ENCODE data around the gene CUBN. TPM values are rescaled to one million over a fixed set of nuclear protein-coding genes. Genes with fewer than 3 reads are reported as not detected.

Gene CUBN
- total and polyA plus RNA-seq, 8 donors: 1.5 to 6.8 (median 3.8) TPM

DNA sequence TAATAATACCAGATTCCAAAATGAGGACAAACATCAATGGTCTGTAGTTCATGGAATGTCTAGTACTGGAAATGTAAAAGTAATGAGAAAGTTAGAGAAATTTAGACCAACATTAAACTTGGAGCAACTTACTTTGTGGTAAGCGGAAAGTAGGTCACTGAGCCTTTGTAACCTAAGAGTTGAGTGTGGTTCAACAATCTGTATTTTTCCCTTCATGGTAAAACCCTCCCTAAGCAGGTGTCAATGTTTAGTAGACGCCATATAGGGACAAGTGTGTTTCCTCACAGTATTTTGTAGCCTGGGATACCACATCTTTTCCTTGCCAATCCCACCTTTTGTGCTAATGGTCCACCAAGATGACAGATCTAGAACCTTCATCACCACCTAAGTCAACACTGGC is 245.1 kb downstream of the CUBN start:
- no peak overlapping the region for H3K4me3 ChIP-seq
- TF ChIP-seq, protein P1, sequence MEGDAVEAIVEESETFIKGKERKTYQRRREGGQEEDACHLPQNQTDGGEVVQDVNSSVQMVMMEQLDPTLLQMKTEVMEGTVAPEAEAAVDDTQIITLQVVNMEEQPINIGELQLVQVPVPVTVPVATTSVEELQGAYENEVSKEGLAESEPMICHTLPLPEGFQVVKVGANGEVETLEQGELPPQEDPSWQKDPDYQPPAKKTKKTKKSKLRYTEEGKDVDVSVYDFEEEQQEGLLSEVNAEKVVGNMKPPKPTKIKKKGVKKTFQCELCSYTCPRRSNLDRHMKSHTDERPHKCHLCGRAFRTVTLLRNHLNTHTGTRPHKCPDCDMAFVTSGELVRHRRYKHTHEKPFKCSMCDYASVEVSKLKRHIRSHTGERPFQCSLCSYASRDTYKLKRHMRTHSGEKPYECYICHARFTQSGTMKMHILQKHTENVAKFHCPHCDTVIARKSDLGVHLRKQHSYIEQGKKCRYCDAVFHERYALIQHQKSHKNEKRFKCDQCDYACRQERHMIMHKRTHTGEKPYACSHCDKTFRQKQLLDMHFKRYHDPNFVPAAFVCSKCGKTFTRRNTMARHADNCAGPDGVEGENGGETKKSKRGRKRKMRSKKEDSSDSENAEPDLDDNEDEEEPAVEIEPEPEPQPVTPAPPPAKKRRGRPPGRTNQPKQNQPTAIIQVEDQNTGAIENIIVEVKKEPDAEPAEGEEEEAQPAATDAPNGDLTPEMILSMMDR (IDR thresholded peaks at IDR 0.05): no peak

DNA sequence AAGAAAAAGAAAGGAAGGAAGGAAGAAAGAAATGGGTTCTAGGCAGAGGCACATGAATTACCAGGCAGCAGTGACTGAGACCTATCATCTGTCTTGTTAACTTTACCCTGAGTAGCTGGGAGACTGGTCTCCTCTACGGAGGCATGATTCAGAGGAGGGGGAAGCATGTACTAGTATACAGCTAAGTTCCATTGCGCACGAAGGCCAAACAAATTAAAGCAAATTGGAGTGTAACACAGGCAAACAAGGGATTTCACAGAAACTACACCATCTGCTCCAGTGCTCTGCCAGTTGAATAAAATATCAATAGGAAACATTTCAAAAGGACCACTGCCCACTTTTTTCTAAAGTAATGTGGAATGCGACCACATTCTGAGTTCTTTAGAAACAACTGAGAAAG is 246.5 kb downstream of the CUBN start:
- no peaks in the 10 kb centered on the region for H3K9me3 ChIP-seq
- H3K27me3 ChIP-seq: no peaks in the 10 kb centered on the region
- no peak for ATAC-seq
- no peak for DNase-seq
- intact Hi-C loops (cut with DNase I): no loop called here
- no peaks in the 10 kb centered on the region for H3K4me1 ChIP-seq
- H3K4me3 ChIP-seq: no peak overlapping the region
- H3K36me3 ChIP-seq: no peaks in the 10 kb centered on the region
- no peak overlapping the region for H3K27ac ChIP-seq
- TF ChIP-seq, protein P1 (IDR thresholded peaks at IDR 0.05): no peak

More for the DNA sequence above, 245.1 kb downstream of the CUBN start:
- ATAC-seq (no peak), DNase-seq (no peak)
- no peaks in the 10 kb centered on the region for H3K36me3 ChIP-seq
- H3K27ac ChIP-seq: no peak overlapping the region
- no peaks in the 10 kb centered on the region for H3K4me1 ChIP-seq
- H3K9me3 ChIP-seq: no peaks in the 10 kb centered on the region
- no peaks in the 10 kb centered on the region for H3K27me3 ChIP-seq
- intact Hi-C loops (cut with DNase I): no loop called here

DNA sequence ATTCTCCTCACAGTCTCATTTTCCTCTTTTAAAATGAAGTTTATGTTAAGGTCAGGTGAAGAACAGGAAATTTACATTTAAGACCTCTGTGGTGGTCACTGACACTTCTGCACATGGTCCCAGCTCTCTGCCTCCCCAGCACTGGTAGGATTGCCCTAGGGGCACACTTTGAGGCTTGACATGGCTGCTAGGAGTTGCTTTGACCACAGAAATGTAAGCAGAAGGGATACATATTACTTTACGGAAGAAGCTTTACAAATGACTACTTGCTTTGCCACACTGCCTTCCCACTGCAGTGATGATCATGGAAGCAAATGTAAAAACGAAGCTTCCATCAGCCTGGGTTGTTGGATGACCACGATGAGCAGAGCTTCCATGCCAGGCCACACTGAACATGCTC is 259.3 kb downstream of the CUBN start:
- no peaks in the 10 kb centered on the region for H3K36me3 ChIP-seq
- intact Hi-C loops (cut with DNase I): no loop called here
- no peak overlapping the region for H3K27ac ChIP-seq
- no peaks in the 10 kb centered on the region for H3K4me1 ChIP-seq
- no peaks in the 10 kb centered on the region for H3K9me3 ChIP-seq
- H3K27me3 ChIP-seq: no peaks in the 10 kb centered on the region
- ATAC-seq (no peak), DNase-seq (no peak)
- TF ChIP-seq, protein P1 (IDR thresholded peaks at IDR 0.05): no peak
- no peak overlapping the region for H3K4me3 ChIP-seq

DNA sequence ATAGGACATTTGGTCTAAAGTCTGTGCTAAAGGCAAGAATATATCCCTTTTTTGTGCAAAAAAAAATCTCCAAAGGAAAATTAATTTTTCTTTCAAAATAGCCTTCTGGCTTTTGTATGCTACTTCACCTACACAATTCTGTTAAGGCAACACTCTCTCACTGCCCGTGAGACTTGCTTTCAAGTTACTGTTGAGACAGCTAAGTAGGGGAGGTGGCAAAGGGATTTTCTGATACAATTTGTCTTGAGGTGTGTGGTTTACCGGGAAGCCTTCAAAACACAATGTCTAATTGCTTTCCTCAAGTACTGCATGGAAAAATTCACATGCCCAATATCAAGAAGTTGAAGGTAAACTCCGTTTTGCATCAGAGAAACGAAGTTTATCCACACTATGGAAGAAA is 261.6 kb downstream of the CUBN start:
- no peaks in the 10 kb centered on the region for H3K27me3 ChIP-seq
- no peak overlapping the region for H3K27ac ChIP-seq
- H3K4me3 ChIP-seq: no peak overlapping the region
- H3K4me1 ChIP-seq: no peaks in the 10 kb centered on the region
- no peak for ATAC-seq
- intact Hi-C loops (cut with DNase I): no loop called here
- no peaks in the 10 kb centered on the region for H3K9me3 ChIP-seq
- TF ChIP-seq, protein P1 (IDR thresholded peaks at IDR 0.05): no peak
- no peaks in the 10 kb centered on the region for H3K36me3 ChIP-seq
- DNase-seq: no peak

DNA sequence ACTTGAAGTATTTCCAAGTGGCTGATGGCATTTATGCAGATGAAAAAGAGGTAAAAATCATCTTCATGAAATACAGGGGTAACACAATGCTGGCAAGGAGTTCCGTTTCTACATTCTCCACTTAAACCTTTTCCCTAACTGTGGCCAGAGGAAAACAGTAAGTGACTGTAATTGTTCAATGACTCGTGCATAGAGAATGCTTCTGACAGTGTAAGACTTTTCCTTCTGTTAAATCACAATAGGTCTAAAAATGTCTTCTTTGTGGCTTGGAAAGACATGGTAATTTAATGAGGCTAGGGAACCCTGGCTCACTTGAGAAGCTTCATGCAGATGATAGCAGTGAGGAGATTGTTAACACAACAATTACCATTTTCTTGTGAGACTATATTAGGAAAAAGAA is 262.1 kb downstream of the CUBN start:
- ATAC-seq (peak; percentile 52), DNase-seq (no peak)
- H3K27me3 ChIP-seq: no peaks in the 10 kb centered on the region
- H3K4me3 ChIP-seq: no peak overlapping the region
- H3K36me3 ChIP-seq: no peaks in the 10 kb centered on the region
- H3K9me3 ChIP-seq: no peaks in the 10 kb centered on the region
- intact Hi-C loops (cut with DNase I): no loop called here
- H3K27ac ChIP-seq: no peak overlapping the region
- TF ChIP-seq, protein P1 (IDR thresholded peaks at IDR 0.05): no peak
- H3K4me1 ChIP-seq: no peaks in the 10 kb centered on the region
